ENCODE data around the gene PLCB4. TPM values are rescaled to one million over a fixed set of nuclear protein-coding genes. Genes with fewer than 3 reads are reported as not detected.

Gene PLCB4
- total RNA-seq, 1 experiment from 2014 or later: 10.1 TPM

DNA sequence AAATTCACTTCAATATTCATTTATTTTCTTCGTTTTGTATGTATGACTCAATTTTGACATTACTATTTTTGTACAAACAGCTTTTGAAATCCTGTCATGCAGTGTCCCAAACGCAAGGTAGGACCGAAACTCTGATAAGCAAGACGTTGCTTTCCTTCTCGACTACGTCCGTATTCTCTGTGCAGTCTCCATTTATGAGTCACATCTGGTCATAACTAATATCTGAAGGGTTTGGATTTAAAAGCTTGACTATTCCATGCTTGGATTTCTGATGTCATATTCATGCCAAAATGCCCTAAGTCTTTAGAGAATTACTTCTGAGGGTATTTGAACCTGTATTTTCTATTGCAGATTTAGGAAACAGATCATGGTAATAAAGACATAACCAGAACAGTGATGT, 407.8 kb downstream of the PLCB4 start:
- H3K4me3 Mint-ChIP-seq: no peak overlapping the region
- Histone ChIP-seq H2BK5ac (ENCODE audit: insufficient read length, low read length) (no peak overlapping the region), H3K14ac (ENCODE audit: insufficient read depth, low read length) (no peak overlapping the region), H4K5ac (ENCODE audit: insufficient read length, low read depth, low read length) (no peak overlapping the region), H3K18ac (ENCODE audit: insufficient read length, low read depth, low read length) (no peak overlapping the region), H2BK12ac (ENCODE audit: insufficient read length, low read depth, low read length) (no peak overlapping the region), H3K4me2 (ENCODE audit: insufficient read depth, insufficient read length, low read length) (no peak overlapping the region), H3K4me1 (ENCODE audit: insufficient read depth, low read length) (no peaks in the 10 kb centered on the region), H3K9me3 (ENCODE audit: control insufficient read depth, low read depth, low read length) (no peaks in the 10 kb centered on the region), H3K56ac (ENCODE audit: insufficient read length, low read depth, low read length) (no peak overlapping the region), H4K8ac (replicated peaks; ENCODE audit: insufficient read length, low read depth, low read length) (no peak overlapping the region), H3T11ph (ENCODE audit: low read length) (no peak overlapping the region), H3K79me1 (ENCODE audit: insufficient read depth, low read depth, low read length, poor library complexity, severe bottlenecking) (no peaks in the 10 kb centered on the region), H3K23ac (ENCODE audit: insufficient read length, low read depth, low read length) (no peak overlapping the region), H3K23me2 (ENCODE audit: insufficient read length, low read depth, low read length, poor library complexity, severe bottlenecking) (no peaks in the 10 kb centered on the region), H2BK20ac (ENCODE audit: low read depth, low read length, poor library complexity, severe bottlenecking) (no peak overlapping the region), H3K9ac (ENCODE audit: extremely low read depth, insufficient read length, low read length) (no peak overlapping the region), H3K27me3 (ENCODE audit: insufficient read depth, low read length) (no peaks in the 10 kb centered on the region), H2AFZ (ENCODE audit: low read length) (no peak overlapping the region), H3K4ac (ENCODE audit: low read depth, low read length) (no peak overlapping the region), H2AK5ac (ENCODE audit: insufficient read length, low read length) (no peak overlapping the region), H4K20me1 (ENCODE audit: control insufficient read depth, insufficient read depth, insufficient read length) (no peaks in the 10 kb centered on the region), H3K27ac (ENCODE audit: insufficient read length, low read depth, low read length) (no peak overlapping the region), H4K91ac (ENCODE audit: insufficient read length, low read depth, low read length) (no peak overlapping the region), H2BK120ac (ENCODE audit: low read depth, low read length, poor library complexity, severe bottlenecking) (no peak overlapping the region), H3K79me2 (ENCODE audit: insufficient read depth, low read length) (no peaks in the 10 kb centered on the region), H2BK15ac (ENCODE audit: low read depth, low read length) (no peak overlapping the region)
- H3K9me3 Mint-ChIP-seq: no peaks in the 10 kb centered on the region
- DNase-seq: no peak
- no CpG with 5 or more reads among the region's 7 CpGs for WGBS (ENCODE audit: extremely low coverage, insufficient read length, low lambda C conversion rate)
- no peaks in the 10 kb centered on the region for H3K4me1 Mint-ChIP-seq
- H3K36me3 Mint-ChIP-seq (ENCODE audit: insufficient read depth in 1 of 3, low read depth in 3 of 3): no peaks in the 10 kb centered on the region
- TF ChIP-seq, protein P1, sequence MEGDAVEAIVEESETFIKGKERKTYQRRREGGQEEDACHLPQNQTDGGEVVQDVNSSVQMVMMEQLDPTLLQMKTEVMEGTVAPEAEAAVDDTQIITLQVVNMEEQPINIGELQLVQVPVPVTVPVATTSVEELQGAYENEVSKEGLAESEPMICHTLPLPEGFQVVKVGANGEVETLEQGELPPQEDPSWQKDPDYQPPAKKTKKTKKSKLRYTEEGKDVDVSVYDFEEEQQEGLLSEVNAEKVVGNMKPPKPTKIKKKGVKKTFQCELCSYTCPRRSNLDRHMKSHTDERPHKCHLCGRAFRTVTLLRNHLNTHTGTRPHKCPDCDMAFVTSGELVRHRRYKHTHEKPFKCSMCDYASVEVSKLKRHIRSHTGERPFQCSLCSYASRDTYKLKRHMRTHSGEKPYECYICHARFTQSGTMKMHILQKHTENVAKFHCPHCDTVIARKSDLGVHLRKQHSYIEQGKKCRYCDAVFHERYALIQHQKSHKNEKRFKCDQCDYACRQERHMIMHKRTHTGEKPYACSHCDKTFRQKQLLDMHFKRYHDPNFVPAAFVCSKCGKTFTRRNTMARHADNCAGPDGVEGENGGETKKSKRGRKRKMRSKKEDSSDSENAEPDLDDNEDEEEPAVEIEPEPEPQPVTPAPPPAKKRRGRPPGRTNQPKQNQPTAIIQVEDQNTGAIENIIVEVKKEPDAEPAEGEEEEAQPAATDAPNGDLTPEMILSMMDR (conservative IDR thresholded peaks at IDR 0.05): no peak
- H3K27me3 Mint-ChIP-seq (ENCODE audit: low read depth): no peaks in the 10 kb centered on the region
- no peak overlapping the region for H3K27ac Mint-ChIP-seq
